ENCODE measurements around the gene AIMP1. TPM values are rescaled to one million over a fixed set of nuclear protein-coding genes. Genes with fewer than 3 reads are reported as not detected.

Gene AIMP1
- total and polyA plus RNA-seq, 2 of the 13 experiments (the other 11 are each of a cell fraction or from before 2014, with no cell fraction given) = 28.6 to 82.9 TPM

- no peak for TF ChIP-seq TFDP1 (CRISPR knock-in tag; IDR thresholded peaks at IDR 0.05; ENCODE audit: borderline replicate concordance)
- TF ChIP-seq MTERF4 (CRISPR knock-in tag; IDR thresholded peaks at IDR 0.05) = no peak
- no peak for TF ChIP-seq HINFP (CRISPR knock-in tag; IDR thresholded peaks at IDR 0.05; ENCODE audit: low read depth)
- TF ChIP-seq PATZ1 (CRISPR knock-in tag; IDR thresholded peaks at IDR 0.05) = no peak
- TF ChIP-seq ZNF274 (CRISPR knock-in tag; IDR thresholded peaks at IDR 0.05) = no peak
- no peak for TF ChIP-seq CSRNP1 (CRISPR knock-in tag; IDR thresholded peaks at IDR 0.05)
- TF ChIP-seq ZBTB34 (CRISPR knock-in tag; IDR thresholded peaks at IDR 0.05) = no peak
- TF ChIP-seq AGO1 (IDR thresholded peaks at IDR 0.05; ENCODE audit: low read depth, low read length, poor library complexity, severe bottlenecking) = no peak
- no peak for TF ChIP-seq RARG (CRISPR knock-in tag; IDR thresholded peaks at IDR 0.05; ENCODE audit: low read depth)
- TF ChIP-seq ZNF792 (CRISPR knock-in tag; IDR thresholded peaks at IDR 0.05) = no peak
- no peak for TF ChIP-seq IRF1 (CRISPR knock-in tag; IDR thresholded peaks at IDR 0.05; ENCODE audit: low read depth)
- TF ChIP-seq JUNB (CRISPR knock-in tag; IDR thresholded peaks at IDR 0.05; ENCODE audit: borderline replicate concordance) = no peak
- TF ChIP-seq ADNP (CRISPR knock-in tag; IDR thresholded peaks at IDR 0.05) = no peak
- TF ChIP-seq DNMT1 (CRISPR knock-in tag; IDR thresholded peaks at IDR 0.05) = no peak
- TF ChIP-seq MTF2 (CRISPR knock-in tag; IDR thresholded peaks at IDR 0.05; ENCODE audit: borderline replicate concordance) = no peak
- TF ChIP-seq ZNF775 (CRISPR knock-in tag; IDR thresholded peaks at IDR 0.05; ENCODE audit: borderline replicate concordance) = no peak
- no peak for TF ChIP-seq ZBTB14 (CRISPR knock-in tag; IDR thresholded peaks at IDR 0.05)
Observed at GRCh38 chr4:106315476-106315967, 828 bp upstream of the AIMP1 start (continued).

All from HepG2 (cell line).